ENCODE measurements around the gene IRGC.

IRGC gene

GRCh38 chr19:43724896-43725295, 9.0 kb downstream of the IRGC start:
- DNase-seq (ENCODE audit: low read depth): no peak

DNA sequence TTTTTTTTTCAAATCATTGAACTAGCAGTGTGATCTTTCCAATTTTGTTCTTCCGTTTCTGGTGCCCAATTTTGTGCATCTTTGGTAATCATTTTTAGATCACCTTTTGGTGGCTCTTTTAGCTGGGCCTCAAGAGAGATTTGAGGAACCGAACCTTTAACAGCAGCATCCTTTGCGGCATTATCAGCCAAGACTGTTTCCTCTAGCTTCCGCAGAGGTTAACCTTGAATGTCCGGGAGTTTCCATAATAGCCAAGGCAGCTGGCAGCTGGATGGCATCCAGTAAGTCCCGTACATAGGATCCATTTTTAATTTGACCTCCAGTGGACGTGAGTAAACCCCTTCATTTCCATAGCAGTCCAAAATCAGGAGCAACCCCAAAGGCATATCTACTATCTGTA, 9.6 kb downstream of the IRGC start:
- no peak for DNase-seq (ENCODE audit: low read depth)

DNA sequence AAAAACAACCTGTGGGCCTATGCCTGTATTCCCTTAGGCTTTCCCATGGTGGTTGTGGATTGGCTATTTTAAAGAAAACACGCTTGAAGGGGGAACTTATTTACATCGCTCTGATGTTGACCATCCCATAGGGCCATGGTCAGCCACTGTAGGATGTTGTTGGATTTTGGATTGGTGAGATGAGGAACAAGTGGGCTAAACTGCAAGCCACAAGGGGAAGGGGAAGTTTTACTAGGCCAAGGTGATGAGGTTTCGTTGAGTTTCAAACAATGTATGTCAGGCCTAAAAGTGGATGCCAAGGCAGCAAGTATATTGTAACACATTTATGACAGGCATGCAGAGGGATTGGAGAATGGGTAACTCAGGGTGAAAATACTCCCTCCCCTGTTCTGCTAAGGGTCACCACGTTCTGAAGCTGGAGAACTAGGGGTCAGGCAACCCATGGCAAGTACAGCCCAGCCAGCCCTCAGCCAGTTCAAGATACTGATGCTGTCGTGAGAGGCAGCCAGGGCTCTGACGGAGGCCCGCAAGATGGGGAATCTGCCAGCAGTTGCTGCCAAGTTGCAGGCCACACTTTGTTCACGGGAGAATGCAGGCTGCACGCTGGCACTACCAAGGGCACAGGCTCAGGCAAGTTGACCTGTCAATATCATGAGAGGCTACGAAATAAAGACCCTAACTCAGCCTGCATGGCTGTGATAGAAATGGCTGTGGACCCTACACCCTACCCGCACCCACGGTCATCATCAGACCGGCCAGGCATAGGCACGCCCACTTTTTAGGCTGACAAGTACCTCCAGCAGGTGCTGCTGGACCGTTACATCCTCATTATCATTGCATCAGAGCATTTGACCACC, 11.1 kb downstream of the IRGC start:
- DNase-seq (ENCODE audit: low read depth): no peak

DNA sequence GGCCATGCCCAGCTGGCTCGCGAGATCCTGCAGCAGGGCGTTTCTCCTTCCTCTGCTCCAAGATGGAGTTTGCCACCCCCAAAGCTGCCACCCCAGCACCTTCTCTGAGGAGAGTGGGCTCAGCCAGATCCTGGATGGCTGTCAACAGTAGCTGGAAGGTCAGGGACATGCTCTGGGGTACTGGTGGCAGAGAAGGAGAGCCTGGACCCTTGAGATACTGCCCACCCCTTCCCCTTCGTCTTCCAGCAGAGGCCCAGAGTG, 11.6 kb downstream of the IRGC start:
- no peak for DNase-seq (ENCODE audit: low read depth)

DNA sequence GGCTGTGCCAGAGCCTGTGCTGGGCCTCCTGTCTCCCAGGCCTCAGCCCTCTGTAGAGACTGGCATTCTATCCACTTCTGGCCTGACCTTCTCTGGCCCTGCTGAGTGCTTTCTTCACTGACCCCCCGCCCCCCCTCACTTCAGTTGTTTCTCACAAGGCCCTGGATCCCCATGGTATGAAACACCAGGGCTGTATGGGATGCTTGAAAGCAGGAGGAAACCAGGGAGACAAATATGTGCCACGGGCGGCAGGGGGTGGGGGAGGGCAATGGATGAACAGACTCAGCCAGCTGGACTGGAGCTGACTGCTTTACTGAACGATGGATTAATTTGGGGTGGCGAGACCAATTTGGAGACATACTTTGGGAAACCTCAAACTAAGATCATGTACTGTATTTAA, 14.0 kb downstream of the IRGC start:
- no peak for DNase-seq (ENCODE audit: low read depth)

DNA sequence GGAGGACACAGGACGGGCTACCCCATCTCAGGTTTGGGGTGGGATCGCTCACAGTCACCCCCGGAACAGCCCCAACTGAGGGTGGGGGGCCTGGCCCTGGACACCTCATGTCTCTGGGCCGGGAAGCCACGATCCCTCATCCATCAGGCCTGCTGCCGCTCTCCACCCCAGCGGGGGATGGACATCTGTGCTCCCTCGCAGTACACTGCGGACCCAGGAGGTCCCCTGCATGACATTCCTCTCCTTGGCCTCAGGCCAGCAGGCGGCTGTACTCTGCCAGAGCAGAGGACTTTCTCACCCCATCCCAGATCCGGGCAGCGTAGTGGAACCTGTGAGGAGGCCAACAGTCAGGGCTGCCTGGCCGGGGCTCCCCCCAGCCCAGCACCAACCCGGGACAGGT, 15.5 kb downstream of the IRGC start:
- DNase-seq (ENCODE audit: low read depth): no peak

DNA sequence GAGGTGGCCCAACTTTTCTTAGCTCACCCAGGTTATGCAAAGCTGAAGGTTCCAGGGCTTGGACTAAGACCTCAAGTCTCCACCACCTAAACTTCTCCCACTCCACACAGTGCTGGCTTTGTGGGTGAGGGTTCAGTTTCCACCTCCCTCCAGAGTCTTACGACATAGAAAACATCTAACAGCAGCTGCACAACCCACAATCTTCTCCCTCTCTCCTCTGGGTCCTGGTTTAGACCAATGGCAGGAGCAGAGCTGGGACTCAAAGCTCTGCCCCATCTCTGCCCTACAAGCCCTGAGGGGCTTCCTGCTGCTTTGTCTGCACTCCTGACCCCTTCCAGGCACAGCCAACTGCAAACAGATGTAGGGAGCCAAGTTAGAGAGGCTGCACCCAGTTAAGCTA, 16.0 kb downstream of the IRGC start:
- DNase-seq (ENCODE audit: low read depth): no peak

DNA sequence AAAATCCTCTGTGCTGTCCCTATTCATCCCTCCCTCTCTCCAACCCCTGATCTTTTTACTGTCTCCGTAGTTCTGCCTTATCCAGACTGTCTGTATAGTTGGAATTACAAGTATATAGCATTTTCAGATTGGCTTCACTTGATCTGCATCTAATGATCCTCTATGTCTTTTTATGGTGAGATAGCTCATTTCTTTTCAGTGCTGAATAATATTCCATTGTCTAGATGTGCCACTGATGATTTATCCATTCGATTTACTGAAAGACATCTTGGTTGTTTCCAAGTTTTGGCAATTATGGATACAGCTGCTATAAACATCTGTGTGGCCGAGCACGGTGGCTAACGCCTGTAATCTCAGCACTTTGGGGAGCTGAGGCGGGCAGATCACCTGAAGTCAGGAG, 19.1 kb downstream of the IRGC start:
- DNase-seq (ENCODE audit: low read depth): no peak

DNA sequence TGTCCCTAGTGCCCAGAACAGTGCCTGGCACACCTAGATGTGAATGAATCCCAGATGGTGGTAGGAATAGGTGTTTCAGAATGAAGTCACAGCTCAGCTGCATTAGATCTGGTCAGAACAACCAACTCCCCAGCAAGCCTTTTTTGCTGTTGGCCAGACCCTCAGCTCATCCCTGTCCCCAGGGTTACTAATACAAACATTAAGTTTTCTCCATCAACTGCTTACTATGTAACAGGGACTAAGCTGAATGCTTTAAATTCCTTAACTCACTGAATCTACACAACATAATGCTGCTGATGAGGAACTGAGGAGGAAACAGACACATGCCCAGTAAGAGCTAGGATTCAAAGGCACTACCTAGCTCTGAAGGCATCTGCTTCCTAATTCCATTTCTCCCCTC, 20.1 kb downstream of the IRGC start:
- no peak for DNase-seq (ENCODE audit: low read depth)

GRCh38 chr19:43738780-43739211, 22.9 kb downstream of the IRGC start:
- DNase-seq (ENCODE audit: low read depth): no peak

GRCh38 chr19:43739439-43740235, 23.8 kb downstream of the IRGC start:
- DNase-seq (ENCODE audit: low read depth): no peak

DNA sequence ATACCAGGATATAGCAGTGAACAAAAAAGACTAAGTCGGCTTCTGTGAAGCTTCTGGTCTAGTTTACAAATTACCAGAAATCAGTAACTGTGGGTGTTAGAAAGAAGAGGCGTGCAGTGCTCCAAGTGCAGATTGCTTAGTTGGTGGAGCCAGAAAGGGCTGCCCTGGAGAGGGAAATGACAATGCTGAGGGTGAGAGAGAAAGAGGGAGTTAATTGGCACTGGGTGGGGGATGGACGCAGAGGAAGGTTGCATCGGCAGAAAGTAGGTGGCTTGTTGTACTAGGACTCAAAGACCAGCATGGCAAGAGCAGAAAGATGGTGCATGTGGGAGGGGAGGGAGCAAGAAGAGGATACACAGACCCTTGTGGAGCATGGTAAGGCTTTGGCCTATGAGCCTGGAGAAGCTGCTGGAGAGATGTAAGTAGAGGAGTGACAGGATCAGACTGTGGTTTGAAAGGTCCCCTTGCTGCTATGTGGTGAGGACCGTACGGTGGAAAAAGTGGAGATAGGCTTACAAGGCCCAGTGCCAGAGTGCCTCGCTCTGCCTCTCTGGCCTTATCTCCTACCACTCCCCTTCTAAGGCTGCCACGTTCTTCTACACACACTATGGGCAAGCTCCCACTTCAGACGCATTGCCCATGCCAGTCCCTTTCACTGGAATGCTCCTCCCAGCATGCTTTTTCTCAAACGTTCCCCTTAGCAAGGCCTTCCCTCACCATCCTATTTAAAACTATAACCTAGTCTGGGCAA, 25.4 kb downstream of the IRGC start:
- no peak for DNase-seq (ENCODE audit: low read depth)

DNA sequence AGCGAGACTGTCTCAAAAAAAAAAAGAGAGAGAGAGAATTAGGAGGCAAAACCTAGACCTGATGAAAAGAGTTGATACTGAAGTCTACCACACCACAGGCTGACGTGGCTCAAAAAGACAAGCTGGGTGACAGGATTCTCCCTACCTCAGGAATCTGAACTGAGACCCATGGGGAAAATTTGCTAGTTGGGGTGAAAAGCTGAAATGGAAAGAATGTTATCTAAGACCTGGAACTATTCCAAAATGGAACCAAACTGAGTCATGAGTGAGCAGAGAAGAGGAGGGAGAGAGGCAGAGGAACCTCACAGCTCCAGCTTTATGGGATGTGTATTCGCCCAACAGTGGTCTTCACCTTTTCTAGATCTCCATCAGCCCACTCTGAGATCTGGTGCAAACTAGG, 27.2 kb downstream of the IRGC start:
- peak; percentile 75 for DNase-seq (ENCODE audit: low read depth)

GRCh38 chr19:43747557-43748204, 31.8 kb downstream of the IRGC start:
- no peak for DNase-seq (ENCODE audit: low read depth)

- no peak for DNase-seq (ENCODE audit: low read depth)
Measured at GRCh38 chr19:43748205-43748594, 32.3 kb downstream of the IRGC start.

DNA sequence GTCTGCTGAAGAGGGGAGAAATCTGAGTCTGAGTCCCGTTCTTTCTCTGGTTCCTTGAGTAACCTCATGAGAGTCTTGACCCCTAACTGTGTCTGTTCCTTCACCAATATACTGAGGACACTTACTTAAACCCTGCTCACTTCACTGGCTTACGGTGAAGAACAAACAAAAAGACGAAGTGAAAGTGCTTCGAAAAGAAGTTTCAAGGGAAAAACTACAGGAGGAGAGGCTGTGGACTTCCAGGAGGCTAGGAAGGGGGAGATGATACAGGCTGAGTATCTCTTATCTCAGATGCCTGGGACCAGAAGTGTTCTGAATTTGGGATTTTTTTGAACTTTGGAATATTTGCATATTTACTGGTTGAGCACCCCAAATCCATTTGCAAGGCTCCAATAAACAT, 32.8 kb downstream of the IRGC start:
- no peak for DNase-seq (ENCODE audit: low read depth)

DNA sequence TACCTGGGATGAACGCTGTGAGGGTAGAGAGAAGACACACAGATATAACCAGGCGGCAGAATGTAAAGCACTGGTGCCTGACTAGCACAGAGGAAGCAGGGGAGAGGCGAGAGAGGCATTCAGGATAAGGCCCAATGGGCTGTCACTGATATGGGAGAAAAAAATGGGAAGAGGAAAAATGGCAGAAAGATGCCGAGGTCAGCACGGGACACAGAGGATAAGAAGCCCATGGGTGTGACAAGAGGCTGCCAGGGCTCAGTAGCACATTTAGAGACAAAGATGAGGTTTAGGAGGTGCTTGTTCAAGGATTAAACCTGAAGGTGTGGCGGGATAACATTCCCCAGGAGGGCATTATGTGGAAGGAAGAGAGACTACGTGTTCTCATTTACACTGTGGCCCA, 33.3 kb downstream of the IRGC start:
- no peak for DNase-seq (ENCODE audit: low read depth)

DNA sequence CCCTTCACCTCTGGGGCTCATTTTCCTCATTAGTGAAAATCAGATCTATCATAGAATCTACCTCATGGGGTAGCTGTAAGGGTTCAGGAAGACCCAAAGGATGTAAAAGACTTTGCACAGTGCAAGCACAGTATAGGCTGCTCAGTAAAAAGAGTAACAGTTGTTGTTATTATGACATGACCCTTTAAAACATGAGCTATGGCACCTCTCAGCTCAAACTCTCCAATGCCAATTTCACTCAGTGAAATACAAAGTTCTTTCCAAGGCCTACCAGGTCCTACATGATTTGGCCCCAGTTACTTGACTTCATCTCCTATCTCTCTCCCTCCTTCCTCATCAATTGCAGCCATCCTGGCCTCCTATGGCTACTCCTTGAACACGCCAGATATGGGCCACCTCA, 34.0 kb downstream of the IRGC start:
- no peak for DNase-seq (ENCODE audit: low read depth)

DNA sequence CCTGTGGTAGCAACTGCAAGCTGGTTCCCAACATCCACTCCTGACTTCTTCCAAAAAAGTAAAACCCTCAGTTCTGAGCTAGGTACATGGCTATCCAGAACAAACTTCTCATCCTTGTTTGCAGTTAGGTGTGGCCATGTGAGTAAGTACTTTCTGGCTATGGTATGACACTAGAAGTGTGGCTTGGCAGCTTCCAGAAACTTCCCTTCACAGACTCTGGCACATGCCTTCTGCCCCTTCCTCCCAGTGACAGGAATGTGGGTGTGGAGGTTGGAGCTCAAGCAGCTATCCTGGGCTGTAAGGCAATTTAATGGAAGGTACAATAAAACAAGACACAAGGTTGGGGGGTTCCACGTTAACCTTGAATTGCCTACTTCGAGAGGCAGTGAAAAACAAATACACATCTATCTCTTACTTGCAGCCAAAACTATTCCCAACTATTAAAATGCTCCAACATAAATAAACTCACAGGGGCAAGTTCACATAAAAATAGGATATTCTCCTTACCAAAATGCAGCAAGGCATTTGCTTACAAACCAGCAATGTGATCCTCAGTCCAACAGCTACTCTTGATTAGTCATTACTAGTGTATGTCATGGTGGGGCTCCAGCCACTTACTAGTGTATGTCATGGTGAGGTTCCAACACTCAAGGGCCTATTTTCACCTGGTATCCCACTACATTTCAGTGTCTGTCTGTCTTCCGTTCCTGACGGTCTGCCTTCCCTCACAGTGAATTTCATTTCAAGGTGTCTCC, 35.8 kb downstream of the IRGC start:
- DNase-seq (ENCODE audit: low read depth): peak; percentile 23

- no peak for DNase-seq (ENCODE audit: low read depth)
Measured at GRCh38 chr19:43752287-43752875, 36.5 kb downstream of the IRGC start.

GRCh38 chr19:43754253-43754502, 38.3 kb downstream of the IRGC start:
- peak; percentile 13 for DNase-seq (ENCODE audit: low read depth)
